ENCODE results near the gene TICAM2. TPM values are rescaled to one million over a fixed set of nuclear protein-coding genes. Genes with fewer than 3 reads are reported as not detected.

TICAM2 gene
- total RNA-seq, 4 donors from 2014 or later: 0.25 to 0.48 TPM; not detected in 2

DNA sequence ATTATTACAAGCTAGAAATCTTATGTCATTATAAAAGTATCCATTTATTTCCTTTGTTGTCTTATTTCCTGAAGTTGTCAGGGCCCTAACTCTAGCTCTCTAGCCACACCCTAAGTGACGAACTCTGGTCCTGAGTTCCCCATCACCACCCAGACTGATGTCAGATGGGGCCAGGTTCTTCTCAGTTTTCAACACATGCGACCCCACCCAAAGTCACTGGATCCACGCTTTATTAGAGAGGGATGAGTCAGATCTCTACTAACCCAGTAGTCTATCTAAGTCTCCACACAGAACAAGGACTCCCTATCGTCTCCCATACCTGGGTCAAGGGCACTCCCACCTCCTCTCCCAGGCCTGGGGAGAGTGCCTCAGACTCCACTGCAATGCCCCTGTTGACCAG is 50.9 kb downstream of the TICAM2 start:
- WGBS: 47% methylated on average over 4 of the region's 4 CpGs
- TF ChIP-seq, protein P1, sequence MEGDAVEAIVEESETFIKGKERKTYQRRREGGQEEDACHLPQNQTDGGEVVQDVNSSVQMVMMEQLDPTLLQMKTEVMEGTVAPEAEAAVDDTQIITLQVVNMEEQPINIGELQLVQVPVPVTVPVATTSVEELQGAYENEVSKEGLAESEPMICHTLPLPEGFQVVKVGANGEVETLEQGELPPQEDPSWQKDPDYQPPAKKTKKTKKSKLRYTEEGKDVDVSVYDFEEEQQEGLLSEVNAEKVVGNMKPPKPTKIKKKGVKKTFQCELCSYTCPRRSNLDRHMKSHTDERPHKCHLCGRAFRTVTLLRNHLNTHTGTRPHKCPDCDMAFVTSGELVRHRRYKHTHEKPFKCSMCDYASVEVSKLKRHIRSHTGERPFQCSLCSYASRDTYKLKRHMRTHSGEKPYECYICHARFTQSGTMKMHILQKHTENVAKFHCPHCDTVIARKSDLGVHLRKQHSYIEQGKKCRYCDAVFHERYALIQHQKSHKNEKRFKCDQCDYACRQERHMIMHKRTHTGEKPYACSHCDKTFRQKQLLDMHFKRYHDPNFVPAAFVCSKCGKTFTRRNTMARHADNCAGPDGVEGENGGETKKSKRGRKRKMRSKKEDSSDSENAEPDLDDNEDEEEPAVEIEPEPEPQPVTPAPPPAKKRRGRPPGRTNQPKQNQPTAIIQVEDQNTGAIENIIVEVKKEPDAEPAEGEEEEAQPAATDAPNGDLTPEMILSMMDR (IDR thresholded peaks at IDR 0.05): no peak
- TF ChIP-seq EP300 (IDR thresholded peaks at IDR 0.05) (no peak), POLR2A (IDR thresholded peaks at IDR 0.05) (no peak), POLR2AphosphoS5 (IDR thresholded peaks at IDR 0.05) (no peak)
- no peaks in the 10 kb centered on the region for H3K9me3 ChIP-seq
- H3K36me3 ChIP-seq: no peaks in the 10 kb centered on the region
- H3K27me3 ChIP-seq: no peaks in the 10 kb centered on the region
- H3K4me3 ChIP-seq: no peak overlapping the region
- no peak for DNase-seq (ENCODE audit: low spot score in 2 of 2)
- no peaks in the 10 kb centered on the region for H3K4me1 ChIP-seq
- H3K27ac ChIP-seq: no peak overlapping the region

- Histone ChIP-seq H3K4me1 (no peaks in the 10 kb centered on the region), H3K9me3 (no peaks in the 10 kb centered on the region), H3K27ac (no peak overlapping the region), H3K36me3 (no peaks in the 10 kb centered on the region), H3K27me3 (no peaks in the 10 kb centered on the region), H3K4me3 (no peak overlapping the region)
- WGBS: 83% methylated on average over 3 of the region's 3 CpGs
- no peak for TF ChIP-seq EP300 (IDR thresholded peaks at IDR 0.05)
- TF ChIP-seq, protein P1 (IDR thresholded peaks at IDR 0.05): no peak
- DNase-seq (ENCODE audit: low spot score in 2 of 2): no peak
Measured at GRCh38 chr5:115549154-115549553, 53.1 kb downstream of the TICAM2 start.

DNA sequence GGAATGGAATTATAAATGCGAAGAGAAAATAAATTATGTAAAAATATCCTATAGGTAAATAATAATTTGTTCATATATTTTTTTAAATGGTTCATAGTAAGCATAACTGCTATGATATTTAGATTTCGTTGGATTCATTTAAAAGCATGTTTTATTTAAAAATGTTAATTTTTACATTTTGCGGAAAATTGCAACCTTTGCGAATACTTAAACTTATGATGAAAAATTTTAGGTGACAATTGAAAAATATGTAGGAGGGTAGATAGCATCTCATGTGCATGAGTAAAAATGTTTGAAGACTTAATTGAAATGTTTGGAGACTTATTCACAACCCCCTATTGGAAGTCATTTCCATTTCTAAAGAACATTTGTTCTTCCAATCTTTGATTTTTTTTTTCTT is 53.6 kb downstream of the TICAM2 start:
- Histone ChIP-seq H3K27ac (no peak overlapping the region), H3K27me3 (no peaks in the 10 kb centered on the region), H3K9me3 (no peaks in the 10 kb centered on the region), H3K4me3 (no peak overlapping the region), H3K36me3 (no peaks in the 10 kb centered on the region), H3K4me1 (no peaks in the 10 kb centered on the region)
- TF ChIP-seq EP300 (IDR thresholded peaks at IDR 0.05) (no peak), POLR2A (IDR thresholded peaks at IDR 0.05) (no peak)
- no peak for DNase-seq (ENCODE audit: low spot score in 2 of 2)
- WGBS: 95% methylated on average over 4 of the region's 4 CpGs

DNA sequence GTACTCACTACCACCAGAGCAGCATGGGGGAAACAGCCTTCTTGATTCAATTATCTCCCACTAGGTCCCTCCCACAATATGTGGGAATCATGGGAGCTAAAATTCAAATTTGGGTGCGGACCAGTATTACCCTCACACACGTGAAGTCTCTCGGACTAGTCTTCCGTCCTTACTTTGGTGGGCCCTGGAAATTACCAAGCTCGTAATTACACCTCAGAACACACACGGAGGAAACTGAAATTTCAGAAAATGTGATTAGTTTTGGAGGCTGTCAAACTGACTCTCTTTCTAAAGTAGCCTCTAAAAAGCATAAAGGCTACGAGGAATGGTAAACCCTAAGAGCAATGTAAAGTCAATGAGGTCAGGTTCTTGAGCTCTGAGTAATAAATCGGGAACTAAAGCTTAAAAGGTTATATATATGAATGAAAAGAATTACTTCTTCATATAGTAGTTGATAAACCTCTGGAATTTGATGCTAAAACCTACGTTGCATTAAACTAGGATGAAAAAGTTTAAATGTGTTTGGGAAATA is 56.9 kb downstream of the TICAM2 start:
- Histone ChIP-seq H3K9me3 (no peaks in the 10 kb centered on the region), H3K4me1 (peaks cover 30% of the 10 kb centered on the region), H3K27ac (no peak overlapping the region), H3K36me3 (no peaks in the 10 kb centered on the region), H3K4me3 (no peak overlapping the region), H3K27me3 (no peaks in the 10 kb centered on the region)
- TF ChIP-seq POLR2A (IDR thresholded peaks at IDR 0.05) (no peak), POLR2AphosphoS5 (IDR thresholded peaks at IDR 0.05) (no peak), EP300 (IDR thresholded peaks at IDR 0.05) (no peak)
- TF ChIP-seq, protein P1 (IDR thresholded peaks at IDR 0.05): no peak
- no peak for DNase-seq (ENCODE audit: low spot score in 2 of 2)
- 95% methylated on average over 9 of the region's 9 CpGs for WGBS

GRCh38 chr5:115544436-115545350 is 57.6 kb downstream of the TICAM2 start, which contains the start of gene FEM1C:
TSS of gene FEM1C (minus strand) at chr5:115544775. CDS start at chr5:115543493, 1,282 bp downstream.
- Histone ChIP-seq H3K4me3 (peak within 1 kb of the TSS; percentile 79), H3K9me3 (no peaks in the 10 kb centered on the region), H3K27me3 (no peaks in the 10 kb centered on the region), H3K27ac (peak within 1 kb of the TSS; percentile 98), H3K4me1 (peaks cover 37% of the 10 kb centered on the region), H3K36me3 (no peaks in the 10 kb centered on the region)
- 2% methylated on average over 42 of the region's 82 CpGs for WGBS
- TF ChIP-seq POLR2AphosphoS5 (IDR thresholded peaks at IDR 0.05) (peak; percentile 92 to 98 (median 98)), EP300 (IDR thresholded peaks at IDR 0.05) (no peak), POLR2A (IDR thresholded peaks at IDR 0.05) (peak; percentile 87 to 98)
- TF ChIP-seq, protein P1 (IDR thresholded peaks at IDR 0.05): no peak
- peak; percentile 98 to 99 for DNase-seq (ENCODE audit: low spot score in 2 of 2)
